Activated CD4-positive, alpha-beta T cell treated with anti-CD3 and anti-CD28 coated beads, Interleukin-2, amount 50 U/mL, for 48 hours (primary cell): ENCODE measurements around the gene REXO5.

Experiments used
- DNase-seq, 2 experiments: peaks; one replicate each; pipeline ENCODE4 v3.0.0-alpha.2; 2020

REXO5 gene

DNA sequence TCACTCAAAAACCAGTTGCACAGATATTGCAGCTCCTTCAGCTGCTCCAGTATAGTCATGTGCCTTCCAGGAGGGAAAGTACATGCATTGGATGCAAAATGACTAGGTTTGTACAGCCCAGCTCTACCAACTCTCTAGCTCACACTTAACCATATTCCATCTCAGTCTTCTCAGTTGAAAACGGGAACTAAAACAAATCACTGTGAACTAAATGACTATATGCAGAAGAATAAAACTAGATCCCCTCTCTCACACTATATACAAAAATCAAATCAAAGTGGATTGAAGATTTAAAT, 69.0 kb downstream of the REXO5 start:
- no peak for DNase-seq

DNA sequence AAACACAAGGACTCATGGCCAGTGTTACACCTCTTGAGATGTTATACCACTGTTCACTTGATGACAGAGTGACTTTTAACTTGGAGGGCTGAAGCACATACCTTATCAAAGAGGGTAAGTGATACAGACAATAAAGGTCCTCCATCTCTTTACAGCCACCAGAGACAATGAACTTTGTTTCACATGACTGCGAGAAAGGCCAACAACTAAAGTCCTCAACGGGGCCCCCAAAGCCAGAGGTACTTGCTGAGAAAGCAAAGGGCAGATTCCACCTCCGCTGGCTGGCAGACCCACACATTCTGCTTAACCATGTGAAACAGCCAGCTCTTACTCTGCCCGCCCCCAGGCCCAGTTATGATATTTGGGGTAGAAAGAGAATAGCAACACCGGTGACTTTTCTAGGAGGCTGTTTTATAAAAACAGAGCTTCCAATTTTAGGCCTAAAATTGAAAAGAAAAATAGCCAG, 72.4 kb downstream of the REXO5 start:
- peak in 1 of 2 experiments; percentile 25 for DNase-seq

DNA sequence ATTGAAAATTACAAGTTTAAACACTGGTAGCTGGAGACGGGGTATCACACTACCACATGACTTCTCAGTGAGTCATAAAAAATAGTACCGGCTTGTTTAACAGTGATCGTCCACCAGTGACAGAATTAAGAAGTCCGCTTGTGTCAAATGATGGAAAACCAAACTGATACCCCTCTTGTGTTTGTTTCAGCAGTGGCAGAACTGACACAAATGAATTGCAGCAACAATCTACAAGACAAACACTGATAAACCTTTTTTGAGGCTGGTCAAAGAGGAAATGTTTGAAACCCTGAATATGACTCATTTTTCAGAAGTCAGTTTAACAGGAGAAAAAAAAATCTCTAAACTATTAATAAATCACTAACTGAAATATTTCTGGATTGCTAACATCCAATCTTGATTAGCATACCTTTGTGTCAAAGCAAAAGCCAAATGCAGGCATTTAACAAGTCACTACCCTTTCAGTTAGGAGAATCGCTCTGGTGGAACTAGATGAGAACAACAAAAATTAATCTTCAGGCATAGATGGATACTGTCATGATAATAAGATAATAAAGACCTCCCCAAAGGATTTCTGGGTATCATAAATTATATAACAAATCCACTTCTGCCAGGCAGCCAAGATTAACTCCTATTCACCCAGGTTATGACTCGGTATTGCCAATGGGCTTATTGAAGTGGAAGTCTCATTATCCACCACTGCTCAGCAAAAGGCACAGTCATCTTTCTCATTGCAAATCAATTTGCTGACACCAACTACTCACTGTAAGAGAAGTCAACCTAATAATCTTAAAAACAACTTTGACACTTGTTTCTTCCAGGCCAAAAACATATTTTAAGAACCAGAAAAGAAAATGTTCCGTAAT, 73.1 kb downstream of the REXO5 start:
- DNase-seq: no peak

DNA sequence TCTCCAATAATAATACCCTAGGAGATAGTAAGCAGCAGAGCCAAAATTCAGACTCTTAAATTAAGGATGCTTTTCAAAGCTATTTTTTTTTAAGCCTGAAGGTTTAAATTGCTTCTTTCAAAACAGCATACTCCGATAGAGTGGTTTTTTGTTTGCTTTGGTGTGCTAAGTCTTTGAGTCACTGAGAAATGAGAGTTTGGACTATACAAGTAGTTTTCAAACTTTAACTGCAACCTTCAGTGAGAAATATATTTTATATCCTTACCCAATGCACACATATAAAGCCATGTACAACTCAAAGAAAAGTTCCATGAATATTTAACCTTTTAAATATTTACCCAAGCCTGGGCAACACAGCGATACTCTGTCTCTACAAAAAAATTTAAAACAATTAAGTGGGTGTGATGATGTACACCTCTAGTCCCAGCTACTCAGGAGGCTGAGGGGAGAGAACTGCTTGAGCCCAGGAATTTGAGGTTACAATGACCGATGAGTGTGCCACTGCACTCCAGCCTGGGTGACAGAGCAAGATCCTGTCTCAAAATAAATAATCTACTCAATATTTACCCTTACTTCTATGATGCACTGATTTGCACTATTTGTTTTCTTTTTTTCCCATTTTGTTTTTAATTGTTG, 74.7 kb downstream of the REXO5 start:
- no peak for DNase-seq

DNA sequence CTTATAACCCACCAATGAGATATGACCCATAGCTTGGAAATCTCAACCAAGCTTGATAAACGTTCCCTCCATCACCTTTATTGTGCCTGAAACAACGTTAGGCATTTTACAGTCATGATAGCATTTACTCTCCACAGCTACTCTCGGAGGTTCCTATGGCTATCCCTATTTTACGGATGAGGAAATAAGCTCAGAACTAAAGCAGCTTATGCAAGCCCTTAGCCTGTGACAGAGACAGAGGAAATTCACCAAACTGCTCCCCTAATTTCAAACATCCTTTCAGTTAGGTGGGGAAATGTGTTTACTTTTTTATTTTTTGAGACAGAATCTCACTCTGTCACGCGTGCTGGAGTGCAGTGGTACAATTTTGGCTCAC, 75.2 kb downstream of the REXO5 start:
- DNase-seq: no peak

DNA sequence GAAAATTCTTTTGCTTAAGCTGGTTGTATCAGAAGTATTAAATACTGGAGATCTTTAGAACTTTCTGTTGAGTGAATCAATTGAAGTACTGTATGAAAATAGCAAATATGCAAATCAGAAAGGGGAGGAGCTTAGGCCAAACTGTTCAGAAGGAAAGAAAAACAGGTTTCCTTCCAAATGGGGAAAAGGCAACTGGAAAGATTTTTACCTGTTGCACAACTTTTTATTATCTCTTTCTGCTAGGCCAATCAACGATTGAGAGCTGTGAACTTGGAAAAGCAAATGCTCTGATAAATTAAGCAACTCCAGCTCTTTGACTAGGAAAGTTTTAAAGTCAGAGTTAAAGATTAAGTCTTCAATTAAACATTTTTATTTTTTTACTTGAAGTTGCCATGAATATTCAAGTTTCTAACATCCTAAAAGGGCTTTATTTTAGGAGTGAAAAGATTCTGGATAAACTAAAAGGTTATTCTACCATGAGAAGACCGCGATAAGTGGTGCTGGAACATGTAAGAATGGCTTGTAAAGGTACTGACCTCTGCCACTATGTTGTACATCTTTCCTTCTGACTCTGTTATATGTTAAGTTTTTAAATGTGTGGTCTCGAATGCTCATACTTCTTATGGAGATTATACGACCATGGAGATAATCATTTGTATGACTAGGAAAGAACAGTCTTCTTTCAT, 77.4 kb downstream of the REXO5 start:
- DNase-seq: no peak

DNA sequence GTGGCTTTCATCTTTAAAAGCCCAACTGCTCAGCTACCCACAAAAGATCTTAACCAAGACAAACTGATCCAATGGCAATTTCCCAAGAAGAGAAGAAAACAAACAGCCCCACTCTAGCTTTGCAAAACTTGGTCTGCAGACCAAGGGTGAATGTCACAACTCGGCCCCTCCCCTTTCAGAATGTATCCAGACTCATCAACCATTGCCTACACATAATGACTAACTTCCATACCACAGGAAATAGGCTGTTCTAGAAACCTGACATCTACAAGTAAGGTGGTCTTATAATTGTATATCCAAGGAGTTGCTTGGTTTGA, 77.9 kb downstream of the REXO5 start:
- DNase-seq: peak in 1 of 2 experiments; percentile 30

DNA sequence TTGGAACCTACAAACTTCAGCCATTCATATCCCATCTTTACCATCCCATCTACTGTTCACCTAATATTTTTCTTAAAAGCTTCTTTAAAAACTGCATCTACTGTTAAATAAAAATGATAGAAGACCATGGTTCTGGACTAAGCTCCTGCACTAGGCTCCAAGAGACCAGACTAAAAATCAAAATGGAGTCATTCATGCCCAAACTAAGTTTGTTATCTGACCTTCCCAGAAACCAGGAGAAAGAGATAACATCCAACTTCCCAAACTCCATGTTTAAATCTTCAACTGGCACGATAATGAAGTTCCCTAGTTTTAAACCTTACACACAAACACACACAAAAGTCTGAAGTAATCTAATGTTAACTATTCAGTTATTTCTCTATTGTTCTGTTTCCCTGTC, 80.0 kb downstream of the REXO5 start:
- DNase-seq: no peak

DNA sequence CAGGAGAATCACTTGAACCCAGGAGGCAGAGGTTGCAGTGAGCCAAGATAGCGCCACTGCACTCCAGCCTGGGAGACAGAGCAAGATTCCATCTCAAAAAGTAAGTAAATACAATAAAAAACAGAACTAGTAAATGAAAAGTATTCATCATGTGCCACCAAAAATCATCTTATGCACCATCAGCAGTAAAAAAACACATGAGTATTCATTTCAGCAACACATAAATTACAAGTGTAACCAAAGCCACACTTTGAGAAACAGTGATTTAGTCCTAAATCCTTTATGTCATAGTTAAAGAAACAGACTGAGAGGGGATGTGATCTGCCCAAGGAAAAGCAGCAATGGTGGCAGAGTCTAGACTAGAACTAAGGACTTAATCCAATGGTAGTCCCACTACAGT, 80.9 kb downstream of the REXO5 start:
- DNase-seq: no peak

DNA sequence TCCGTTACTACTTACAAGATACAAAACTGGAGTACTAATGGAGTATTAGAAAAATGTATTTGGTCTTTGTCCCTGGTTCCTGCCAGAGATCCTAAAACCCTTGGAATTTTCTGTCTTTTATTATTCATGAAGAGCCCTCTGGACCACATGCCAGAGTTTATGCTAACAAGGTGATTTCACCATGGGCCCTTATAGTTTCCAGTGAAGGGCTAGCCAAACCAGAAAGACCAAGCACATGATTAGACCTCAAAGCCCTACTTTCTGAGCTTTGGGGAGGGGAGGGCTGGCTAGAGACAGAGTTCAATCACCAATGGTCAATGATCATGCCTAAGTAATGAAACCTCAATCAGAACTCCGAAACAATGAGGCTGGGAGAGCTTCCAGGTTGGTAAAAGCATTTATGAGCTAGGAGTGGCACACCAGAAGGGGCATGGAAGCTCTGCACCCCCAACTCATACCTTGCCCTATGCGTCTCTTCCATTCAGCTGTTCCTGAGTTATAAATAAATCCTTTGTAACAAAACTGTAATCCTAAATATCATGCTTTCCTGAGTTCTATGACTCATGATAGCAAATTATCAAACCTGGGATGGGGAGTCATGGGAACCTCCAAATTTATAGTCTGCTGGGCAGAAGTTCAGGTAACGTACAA, 83.4 kb downstream of the REXO5 start:
- DNase-seq: no peak

DNA sequence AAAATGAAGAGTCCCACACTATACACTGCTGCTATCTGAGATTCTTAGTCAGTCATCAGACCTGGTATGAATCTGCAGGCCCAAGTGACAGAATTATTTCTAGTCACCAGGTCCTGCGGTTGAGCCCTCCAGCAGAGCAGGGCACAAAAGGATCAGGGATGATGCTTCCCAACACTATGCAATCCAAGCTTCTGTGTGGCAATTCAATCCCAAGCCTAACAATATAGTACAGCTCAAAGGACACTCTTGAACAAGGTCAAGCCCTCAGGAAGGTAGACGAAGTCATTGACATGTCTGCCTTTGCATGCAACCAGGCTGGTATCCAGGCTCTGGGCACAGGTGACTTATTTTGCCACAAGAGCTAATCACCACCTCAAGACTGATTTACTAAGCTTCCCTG, 88.1 kb downstream of the REXO5 start:
- DNase-seq: no peak

DNA sequence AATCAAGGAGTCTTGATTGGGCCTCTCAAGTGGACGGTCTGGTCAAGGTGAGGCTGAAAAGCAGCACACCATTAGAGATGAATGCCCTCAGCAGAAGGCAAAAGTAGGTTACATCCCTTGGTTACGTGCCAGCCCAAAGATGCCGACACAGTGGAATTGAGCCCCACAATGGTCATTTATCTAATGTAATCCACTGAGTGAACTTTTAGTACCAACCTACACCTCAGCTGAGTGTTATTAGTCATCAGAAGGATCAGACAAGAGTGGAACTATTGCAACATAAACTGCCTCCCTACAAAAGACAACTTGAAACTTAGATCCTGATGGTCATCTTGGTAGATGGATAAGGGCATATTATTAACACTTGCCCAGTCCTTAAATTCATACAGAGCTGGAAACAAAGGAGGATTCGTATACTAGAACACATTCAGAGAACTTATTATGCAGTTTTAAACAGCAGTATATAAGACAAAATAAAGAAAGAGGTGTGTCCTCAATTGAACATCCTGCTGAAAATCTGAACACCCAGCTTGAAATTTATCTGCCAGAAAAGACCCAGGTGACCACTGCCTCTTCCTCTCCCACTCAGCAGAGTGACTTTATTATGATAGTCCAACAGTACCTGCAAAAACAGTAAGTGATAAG, 91.0 kb downstream of the REXO5 start:
- no peak for DNase-seq

DNA sequence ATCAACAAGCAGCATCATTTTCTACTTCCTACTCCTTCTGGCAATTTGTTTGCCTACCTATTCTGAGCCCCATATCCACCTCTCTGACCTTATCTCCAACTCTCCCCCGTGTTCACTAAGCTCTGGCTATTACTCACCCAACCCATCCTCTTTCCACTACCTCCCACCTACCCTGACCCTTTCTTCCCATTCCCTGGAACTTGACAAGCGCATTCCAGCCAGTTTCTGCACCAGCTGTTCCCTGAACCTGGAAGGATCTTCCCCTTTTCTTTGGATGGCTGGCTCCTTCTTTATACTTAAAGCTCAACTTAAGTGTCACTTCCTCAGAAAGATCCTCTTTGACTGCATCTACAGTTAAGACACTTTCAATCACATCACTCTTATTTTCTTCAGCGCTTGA, 91.6 kb downstream of the REXO5 start:
- no peak for DNase-seq

DNA sequence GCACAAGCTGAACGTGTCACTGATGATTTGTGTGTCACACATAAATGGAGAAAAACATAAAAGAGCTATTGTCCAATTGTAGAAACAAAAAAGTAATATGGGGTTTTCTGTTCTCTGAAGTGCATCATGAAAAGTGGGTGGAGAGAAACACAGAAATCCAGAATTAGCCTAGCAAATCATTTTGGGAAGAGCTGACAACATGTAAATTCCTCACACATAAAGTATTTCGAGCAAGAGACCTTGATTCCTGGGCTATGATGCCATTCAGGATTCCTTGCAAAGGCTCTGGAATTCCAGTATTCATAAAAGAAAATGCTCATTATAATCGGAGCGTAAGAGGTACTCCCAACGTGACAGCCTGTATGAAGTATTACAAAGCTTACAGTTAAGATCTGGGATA, 92.7 kb downstream of the REXO5 start:
- DNase-seq: no peak
